ENCODE results near the gene CPVL. TPM values are rescaled to one million over a fixed set of nuclear protein-coding genes. Genes with fewer than 3 reads are reported as not detected.

The CPVL gene
- total RNA-seq, 1 experiment from 2014 or later = 26.9 TPM

GRCh38 chr7:28993371-28993770 is 153.0 kb downstream of the CPVL start:
- no peaks in the 10 kb centered on the region for H3K79me1 ChIP-seq (ENCODE audit: insufficient read depth, low read depth, low read length, poor library complexity, severe bottlenecking)
- no peak overlapping the region for H3K56ac ChIP-seq (ENCODE audit: insufficient read length, low read depth, low read length)
- H2BK5ac ChIP-seq (ENCODE audit: insufficient read length, low read length) = no peak overlapping the region
- H3K9ac ChIP-seq (ENCODE audit: extremely low read depth, insufficient read length, low read length) = no peak overlapping the region
- H2AK5ac ChIP-seq (ENCODE audit: insufficient read length, low read length) = no peak overlapping the region
- no peak for TF ChIP-seq CTCF (conservative IDR thresholded peaks at IDR 0.05)
- H3K14ac ChIP-seq (ENCODE audit: insufficient read depth, low read length) = no peak overlapping the region
- H3K36me3 Mint-ChIP-seq (ENCODE audit: insufficient read depth in 1 of 3, low read depth in 3 of 3) = no peaks in the 10 kb centered on the region
- no peak overlapping the region for H2BK15ac ChIP-seq (ENCODE audit: low read depth, low read length)
- H2BK20ac ChIP-seq (ENCODE audit: low read depth, low read length, poor library complexity, severe bottlenecking) = no peak overlapping the region
- peaks cover 7% of the 10 kb centered on the region; the same call in 1 of the 2 replicates for H3K4me1 ChIP-seq (ENCODE audit: insufficient read depth, low read length)
- H2BK120ac ChIP-seq (ENCODE audit: low read depth, low read length, poor library complexity, severe bottlenecking) = no peak overlapping the region
- H3K23ac ChIP-seq (ENCODE audit: insufficient read length, low read depth, low read length) = no peak overlapping the region
- H3K4ac ChIP-seq (ENCODE audit: low read depth, low read length) = no peak overlapping the region
- H3K27me3 ChIP-seq (ENCODE audit: insufficient read depth, low read length) = no peaks in the 10 kb centered on the region
- no peak overlapping the region for H3K4me2 ChIP-seq (ENCODE audit: insufficient read depth, insufficient read length, low read length)
- no peak overlapping the region for H3K27ac ChIP-seq (ENCODE audit: insufficient read length, low read depth, low read length)
- no peak for DNase-seq
- no peaks in the 10 kb centered on the region for H4K20me1 ChIP-seq (ENCODE audit: control insufficient read depth, insufficient read depth, insufficient read length)
- H2AFZ ChIP-seq (ENCODE audit: low read length) = no peak overlapping the region
- H3K27ac Mint-ChIP-seq = no peak overlapping the region
- H3K23me2 ChIP-seq (ENCODE audit: insufficient read length, low read depth, low read length, poor library complexity, severe bottlenecking) = no peaks in the 10 kb centered on the region
- WGBS (ENCODE audit: extremely low coverage, insufficient read length, low lambda C conversion rate) = no CpG with 5 or more reads among the region's 4 CpGs
- no peak overlapping the region for H2BK12ac ChIP-seq (ENCODE audit: insufficient read length, low read depth, low read length)
- H3K4me1 Mint-ChIP-seq = peaks cover 23 to 24% of the 10 kb centered on the region in 2 experiments
- no peak overlapping the region for H3K18ac ChIP-seq (ENCODE audit: insufficient read length, low read depth, low read length)
- H3K4me3 Mint-ChIP-seq = no peak overlapping the region
- no peaks in the 10 kb centered on the region for H3K79me2 ChIP-seq (ENCODE audit: insufficient read depth, low read length)
- no peak overlapping the region for H4K8ac ChIP-seq (replicated peaks; ENCODE audit: insufficient read length, low read depth, low read length)
- H3K27me3 Mint-ChIP-seq (ENCODE audit: low read depth) = no peaks in the 10 kb centered on the region
- H4K5ac ChIP-seq (ENCODE audit: insufficient read length, low read depth, low read length) = no peak overlapping the region
- H3T11ph ChIP-seq (ENCODE audit: low read length) = no peak overlapping the region
- no peak overlapping the region for H4K91ac ChIP-seq (ENCODE audit: insufficient read length, low read depth, low read length)
- no peaks in the 10 kb centered on the region for H3K9me3 Mint-ChIP-seq
- no peaks in the 10 kb centered on the region for H3K9me3 ChIP-seq (ENCODE audit: control insufficient read depth, low read depth, low read length)

Measured in H9 (cell line).